ENCODE results near the gene VSNL1.

The VSNL1 gene

DNA sequence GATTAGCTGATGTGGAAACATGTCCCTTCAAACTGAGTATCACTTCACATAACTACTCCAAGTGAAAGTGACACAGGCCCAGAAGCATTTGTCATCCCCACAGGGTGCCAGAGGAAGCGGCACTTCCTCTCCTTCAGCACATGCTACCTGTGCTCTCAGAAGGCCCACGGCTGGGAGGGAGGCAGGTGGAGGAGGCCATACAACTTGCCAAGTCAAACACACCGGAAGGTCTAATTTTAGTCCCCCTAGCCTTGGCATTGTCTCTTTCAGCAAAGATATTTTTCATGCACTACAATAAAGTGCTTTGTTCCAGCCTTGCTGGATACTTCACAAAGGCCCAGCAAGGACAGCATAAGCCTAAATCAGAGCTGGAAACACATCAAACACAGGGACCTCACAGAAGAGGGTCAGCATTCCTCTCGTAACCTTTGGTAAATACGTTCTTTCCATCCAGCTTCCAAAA, 38.0 kb downstream of the VSNL1 start:
- H3K27ac ChIP-seq (ENCODE audit: poor library complexity, severe bottlenecking): no peak overlapping the region
- H3K36me3 ChIP-seq (ENCODE audit: low read depth): no peaks in the 10 kb centered on the region
- no peak for DNase-seq (ENCODE audit: low spot score)
- no peak overlapping the region for H3K4me3 ChIP-seq (ENCODE audit: severe bottlenecking)
- peaks cover 6% of the 10 kb centered on the region for H3K4me1 ChIP-seq (ENCODE audit: insufficient read depth, poor library complexity, severe bottlenecking)
- no peak for ATAC-seq (ENCODE audit: low read depth)
- H3K27me3 ChIP-seq (ENCODE audit: insufficient read depth, poor library complexity, severe bottlenecking): no peaks in the 10 kb centered on the region
- TF ChIP-seq, protein P1, sequence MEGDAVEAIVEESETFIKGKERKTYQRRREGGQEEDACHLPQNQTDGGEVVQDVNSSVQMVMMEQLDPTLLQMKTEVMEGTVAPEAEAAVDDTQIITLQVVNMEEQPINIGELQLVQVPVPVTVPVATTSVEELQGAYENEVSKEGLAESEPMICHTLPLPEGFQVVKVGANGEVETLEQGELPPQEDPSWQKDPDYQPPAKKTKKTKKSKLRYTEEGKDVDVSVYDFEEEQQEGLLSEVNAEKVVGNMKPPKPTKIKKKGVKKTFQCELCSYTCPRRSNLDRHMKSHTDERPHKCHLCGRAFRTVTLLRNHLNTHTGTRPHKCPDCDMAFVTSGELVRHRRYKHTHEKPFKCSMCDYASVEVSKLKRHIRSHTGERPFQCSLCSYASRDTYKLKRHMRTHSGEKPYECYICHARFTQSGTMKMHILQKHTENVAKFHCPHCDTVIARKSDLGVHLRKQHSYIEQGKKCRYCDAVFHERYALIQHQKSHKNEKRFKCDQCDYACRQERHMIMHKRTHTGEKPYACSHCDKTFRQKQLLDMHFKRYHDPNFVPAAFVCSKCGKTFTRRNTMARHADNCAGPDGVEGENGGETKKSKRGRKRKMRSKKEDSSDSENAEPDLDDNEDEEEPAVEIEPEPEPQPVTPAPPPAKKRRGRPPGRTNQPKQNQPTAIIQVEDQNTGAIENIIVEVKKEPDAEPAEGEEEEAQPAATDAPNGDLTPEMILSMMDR (IDR thresholded peaks at IDR 0.05; ENCODE audit: poor library complexity, severe bottlenecking): no peak
- no peaks in the 10 kb centered on the region for H3K9me3 ChIP-seq (ENCODE audit: severe bottlenecking)

DNA sequence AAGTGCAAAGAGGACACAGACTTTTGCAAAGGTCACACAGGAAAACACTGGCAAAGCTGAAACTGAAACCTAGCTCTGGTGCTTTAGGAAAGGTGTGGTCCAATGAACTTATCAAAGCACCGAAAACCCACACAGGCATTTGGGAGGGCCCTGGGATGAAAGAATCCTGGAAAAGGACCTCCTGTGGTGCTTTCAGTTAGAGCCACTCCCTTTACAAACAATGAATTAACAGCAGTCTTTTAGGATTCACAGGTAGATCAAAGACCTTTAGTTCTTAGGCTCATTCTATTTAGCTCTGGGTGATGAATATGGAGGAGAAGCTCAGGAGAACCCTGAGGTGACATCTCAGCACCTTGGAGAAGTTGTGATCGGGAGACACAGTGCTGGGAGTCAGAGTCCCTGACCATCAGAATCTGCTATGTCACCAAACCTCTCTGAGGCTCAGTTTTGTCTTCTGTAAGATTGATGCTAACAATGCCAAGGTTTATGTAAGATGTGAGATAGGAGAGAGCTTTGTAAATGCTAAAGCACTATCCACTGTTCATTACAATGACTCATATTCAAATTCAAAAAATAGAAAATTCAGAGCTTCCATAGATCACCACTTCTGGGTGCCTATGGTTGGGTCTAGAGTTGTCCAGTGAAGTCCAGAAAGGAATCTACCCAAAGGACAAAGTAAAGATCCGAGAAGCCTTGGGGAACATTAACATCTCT, 39.3 kb downstream of the VSNL1 start:
- no peak overlapping the region for H3K4me3 ChIP-seq (ENCODE audit: severe bottlenecking)
- H3K27ac ChIP-seq (ENCODE audit: poor library complexity, severe bottlenecking): no peak overlapping the region
- no peaks in the 10 kb centered on the region for H3K27me3 ChIP-seq (ENCODE audit: insufficient read depth, poor library complexity, severe bottlenecking)
- ATAC-seq (ENCODE audit: low read depth) (no peak), DNase-seq (ENCODE audit: low spot score) (no peak)
- H3K4me1 ChIP-seq (ENCODE audit: insufficient read depth, poor library complexity, severe bottlenecking): peaks cover 6% of the 10 kb centered on the region
- TF ChIP-seq, protein P1 (IDR thresholded peaks at IDR 0.05; ENCODE audit: poor library complexity, severe bottlenecking): no peak
- H3K9me3 ChIP-seq (ENCODE audit: severe bottlenecking): no peaks in the 10 kb centered on the region
- no peaks in the 10 kb centered on the region for H3K36me3 ChIP-seq (ENCODE audit: low read depth)

DNA sequence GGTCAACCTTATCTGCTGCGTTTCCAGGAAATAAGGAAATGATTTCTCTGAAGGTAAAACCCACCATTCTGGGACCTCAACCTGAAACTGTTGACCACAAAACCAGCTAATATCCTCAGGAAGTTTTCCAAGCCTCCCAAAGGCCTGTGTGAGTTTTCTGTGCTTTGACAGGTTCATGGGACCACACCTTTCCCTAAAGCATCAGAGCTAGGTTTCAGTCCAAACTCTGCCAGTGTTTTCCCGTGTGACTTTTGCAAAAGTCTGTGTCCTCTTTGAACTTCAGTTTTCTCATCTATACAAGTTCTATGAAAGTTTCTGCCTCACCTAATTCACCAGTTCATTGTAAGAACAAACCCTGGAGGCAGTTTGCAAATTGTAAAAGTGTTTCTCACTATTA, 39.8 kb downstream of the VSNL1 start:
- Histone ChIP-seq H3K9me3 (ENCODE audit: severe bottlenecking) (no peaks in the 10 kb centered on the region), H3K4me3 (ENCODE audit: severe bottlenecking) (no peak overlapping the region), H3K4me1 (ENCODE audit: insufficient read depth, poor library complexity, severe bottlenecking) (peaks cover 6% of the 10 kb centered on the region), H3K27me3 (ENCODE audit: insufficient read depth, poor library complexity, severe bottlenecking) (no peaks in the 10 kb centered on the region), H3K27ac (ENCODE audit: poor library complexity, severe bottlenecking) (no peak overlapping the region), H3K36me3 (ENCODE audit: low read depth) (no peaks in the 10 kb centered on the region)
- ATAC-seq (ENCODE audit: low read depth): no peak
- DNase-seq (ENCODE audit: low spot score): no peak
- TF ChIP-seq, protein P1 (IDR thresholded peaks at IDR 0.05; ENCODE audit: poor library complexity, severe bottlenecking): no peak

DNA sequence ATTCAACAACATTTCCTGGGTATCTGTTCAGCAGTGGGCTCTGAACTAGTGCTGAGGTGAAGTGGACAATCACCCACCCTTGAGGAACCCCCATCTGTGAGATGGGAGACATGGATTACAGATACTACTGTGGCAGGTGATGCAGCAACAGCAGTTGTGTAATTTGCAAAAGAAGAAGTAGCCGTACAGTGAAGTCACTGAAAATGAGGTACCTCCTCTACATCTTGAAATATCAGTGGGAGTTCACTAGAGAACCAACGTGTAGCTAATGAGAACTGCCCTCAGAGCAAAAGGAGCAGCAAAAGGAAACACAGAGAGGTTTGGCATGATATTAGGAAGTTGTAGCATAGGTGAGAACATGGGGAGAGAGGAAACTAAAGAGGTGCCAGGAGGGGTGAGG, 41.3 kb downstream of the VSNL1 start:
- no peak for DNase-seq (ENCODE audit: low spot score)
- Histone ChIP-seq H3K4me1 (ENCODE audit: insufficient read depth, poor library complexity, severe bottlenecking) (peaks cover 6% of the 10 kb centered on the region), H3K9me3 (ENCODE audit: severe bottlenecking) (no peaks in the 10 kb centered on the region), H3K27ac (ENCODE audit: poor library complexity, severe bottlenecking) (no peak overlapping the region), H3K4me3 (ENCODE audit: severe bottlenecking) (no peak overlapping the region), H3K36me3 (ENCODE audit: low read depth) (no peaks in the 10 kb centered on the region), H3K27me3 (ENCODE audit: insufficient read depth, poor library complexity, severe bottlenecking) (no peaks in the 10 kb centered on the region)
- no peak for ATAC-seq (ENCODE audit: low read depth)
- TF ChIP-seq, protein P1 (IDR thresholded peaks at IDR 0.05; ENCODE audit: poor library complexity, severe bottlenecking): no peak

DNA sequence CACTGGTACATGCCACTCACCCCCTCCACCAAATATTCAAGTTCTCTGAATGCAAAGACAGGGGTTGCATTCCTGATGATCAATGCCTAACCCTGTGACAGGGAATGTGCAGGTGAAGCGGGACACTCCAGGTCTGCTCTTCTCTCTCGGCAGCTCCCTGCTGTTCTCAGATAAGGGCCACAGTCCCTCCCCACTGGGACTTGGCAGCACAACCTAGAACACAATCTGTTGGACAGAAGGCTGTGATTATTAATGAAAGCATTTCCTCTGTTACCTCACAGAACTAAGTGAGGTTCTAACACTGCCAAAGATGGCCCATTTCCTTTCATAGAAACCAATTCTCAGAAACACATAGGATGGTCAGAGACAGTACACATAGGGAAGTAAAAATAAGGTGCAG, 42.7 kb downstream of the VSNL1 start:
- Histone ChIP-seq H3K4me3 (ENCODE audit: severe bottlenecking) (no peak overlapping the region), H3K9me3 (ENCODE audit: severe bottlenecking) (no peaks in the 10 kb centered on the region), H3K4me1 (ENCODE audit: insufficient read depth, poor library complexity, severe bottlenecking) (peaks cover 13% of the 10 kb centered on the region), H3K27ac (ENCODE audit: poor library complexity, severe bottlenecking) (no peak overlapping the region), H3K27me3 (ENCODE audit: insufficient read depth, poor library complexity, severe bottlenecking) (no peaks in the 10 kb centered on the region), H3K36me3 (ENCODE audit: low read depth) (no peaks in the 10 kb centered on the region)
- no peak for ATAC-seq (ENCODE audit: low read depth)
- TF ChIP-seq, protein P1 (IDR thresholded peaks at IDR 0.05; ENCODE audit: poor library complexity, severe bottlenecking): no peak
- no peak for DNase-seq (ENCODE audit: low spot score)

All from RWPE2 (cell line).